Measurements from ENCODE around the gene RHBDF1. TPM values are rescaled to one million over a fixed set of nuclear protein-coding genes. Genes with fewer than 3 reads are reported as not detected.
"Not testable (repeated sequence)": the region's sequence is repeated elsewhere in the genome, so short reads cannot be mapped to it uniquely, and the experiment has no call there.

RHBDF1 gene
- total and polyA plus RNA-seq, 2 experiments from 2014 or later, result 27.9 to 28.2 TPM

GRCh38 chr16:25926-26348 lies 46.5 kb downstream of the RHBDF1 start:
- not testable (repeated sequence) for H3K27me3 ChIP-seq; H3K36me3 ChIP-seq; H3K4me1 ChIP-seq (ENCODE audit: low read depth); H3K4me3 ChIP-seq; H3K9me3 ChIP-seq (ENCODE audit: low read depth); H3K27ac ChIP-seq; DNase-seq (ENCODE audit: low read depth in 1 of 2, low spot score in 1 of 2)

- H3K27ac ChIP-seq; H3K9me3 ChIP-seq (ENCODE audit: low read depth); H3K36me3 ChIP-seq; H3K27me3 ChIP-seq; H3K4me1 ChIP-seq (ENCODE audit: low read depth); DNase-seq (ENCODE audit: low read depth in 1 of 2, low spot score in 1 of 2); H3K4me3 ChIP-seq: not testable (repeated sequence)
Observed at GRCh38 chr16:24151-24550, 48.3 kb downstream of the RHBDF1 start.

DNA sequence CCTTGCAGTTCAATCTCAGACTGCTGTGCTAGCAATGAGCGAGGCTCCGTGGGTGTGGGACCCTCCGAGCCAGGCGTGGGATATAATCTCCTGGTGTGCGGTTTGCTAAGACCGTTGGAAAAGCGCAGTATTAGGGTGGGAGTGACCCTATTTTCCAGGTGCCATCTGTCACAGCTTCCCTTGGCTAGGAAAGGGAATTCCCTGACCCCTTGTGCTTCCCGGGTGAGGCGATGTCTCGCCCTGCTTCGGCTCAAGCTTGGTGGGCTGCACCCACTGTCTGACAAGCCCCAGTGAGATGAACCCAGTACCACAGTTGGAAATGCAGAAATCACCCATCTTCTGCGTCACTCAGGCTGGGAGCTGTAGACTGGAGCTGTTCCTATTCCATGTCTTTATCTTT lies 51.5 kb downstream of the RHBDF1 start:
- H3K4me3 ChIP-seq; H3K9me3 ChIP-seq (ENCODE audit: low read depth); H3K27me3 ChIP-seq; H3K4me1 ChIP-seq (ENCODE audit: low read depth); DNase-seq (ENCODE audit: low read depth in 1 of 2, low spot score in 1 of 2); H3K27ac ChIP-seq; H3K36me3 ChIP-seq: not testable (repeated sequence)

DNA sequence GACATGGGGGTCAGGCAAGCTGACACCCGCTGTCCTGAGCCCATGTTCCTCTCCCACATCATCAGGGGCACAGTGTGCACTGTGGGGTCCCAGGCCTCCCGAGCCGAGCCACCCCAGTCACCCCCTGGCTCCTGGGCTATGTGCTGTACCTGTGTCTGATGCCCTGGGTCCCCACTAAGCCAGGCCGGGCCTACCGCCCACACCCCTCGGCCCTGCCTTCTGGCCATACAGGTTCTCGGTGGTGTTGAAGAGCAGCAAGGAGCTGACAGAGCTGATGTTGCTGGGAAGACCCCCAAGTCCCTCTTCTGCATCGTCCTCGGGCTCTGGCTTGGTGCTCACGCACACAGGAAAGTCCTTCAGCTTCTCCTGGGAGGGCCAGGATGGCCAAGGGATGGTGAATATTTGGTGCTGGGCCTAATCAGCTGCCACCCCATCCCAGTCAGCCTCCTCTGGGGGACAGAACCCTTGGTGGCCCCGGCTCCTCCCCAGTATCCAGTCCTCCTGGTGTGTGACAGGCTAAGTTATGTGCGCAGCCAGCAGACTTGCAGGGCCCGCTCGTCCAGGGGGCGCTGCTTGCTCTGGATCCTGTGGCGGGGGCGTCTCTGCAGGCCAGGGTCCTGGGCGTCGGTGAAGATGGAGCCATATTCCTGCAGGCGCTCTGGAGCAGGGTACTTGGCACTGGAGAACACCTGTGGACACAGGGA lies 55.2 kb downstream of the RHBDF1 start:
- not testable (repeated sequence) for H3K36me3 ChIP-seq; H3K9me3 ChIP-seq (ENCODE audit: low read depth); DNase-seq (ENCODE audit: low read depth in 1 of 2, low spot score in 1 of 2); H3K27ac ChIP-seq; H3K4me3 ChIP-seq; H3K4me1 ChIP-seq (ENCODE audit: low read depth); H3K27me3 ChIP-seq

- H3K4me1 ChIP-seq (ENCODE audit: low read depth); H3K27ac ChIP-seq; H3K4me3 ChIP-seq; DNase-seq (ENCODE audit: low read depth in 1 of 2, low spot score in 1 of 2); H3K27me3 ChIP-seq; H3K36me3 ChIP-seq; H3K9me3 ChIP-seq (ENCODE audit: low read depth): not testable (repeated sequence)
- peak; percentile 36 for TF ChIP-seq CTCF (IDR thresholded peaks at IDR 0.05; ENCODE audit: low read depth, low read length)
Observed at GRCh38 chr16:10772-11171, 61.7 kb downstream of the RHBDF1 start.

GRCh38 chr16:9903-10665 lies 62.3 kb downstream of the RHBDF1 start:
- no peaks in the 10 kb centered on the region for H3K27me3 ChIP-seq
- DNase-seq (ENCODE audit: low read depth in 1 of 2, low spot score in 1 of 2), result no peak
- H3K4me3 ChIP-seq, result no peak overlapping the region
- no peaks in the 10 kb centered on the region for H3K9me3 ChIP-seq (ENCODE audit: low read depth)
- no peak for TF ChIP-seq CTCF (IDR thresholded peaks at IDR 0.05; ENCODE audit: low read depth, low read length)
- no peaks in the 10 kb centered on the region for H3K36me3 ChIP-seq
- H3K27ac ChIP-seq, result no peak overlapping the region
- no peaks in the 10 kb centered on the region for H3K4me1 ChIP-seq (ENCODE audit: low read depth)

Other genes starting within 250 kb of the RHBDF1 start
- gene POLR3K, start 19.0 kb downstream of the RHBDF1 start, total RNA-seq, result 6.7 and 7.1 TPM in 2 replicates
- gene POLR3K, start 19.0 kb downstream of the RHBDF1 start, polyA plus RNA-seq, result 28.7 and 29.6 TPM in 2 replicates
- 44.7 and 70.3 TPM in 2 replicates for gene SNRNP25, start 18.8 kb downstream of the RHBDF1 start, total RNA-seq
- 94.2 and 123 TPM in 2 replicates for gene SNRNP25, start 18.8 kb downstream of the RHBDF1 start, polyA plus RNA-seq
- gene MPG, start 5.6 kb upstream of the RHBDF1 start, total RNA-seq, result 90.2 and 135 TPM in 2 replicates
- 78.2 and 93.7 TPM in 2 replicates for gene MPG, start 5.6 kb upstream of the RHBDF1 start, polyA plus RNA-seq
- gene NPRL3, start 66.0 kb upstream of the RHBDF1 start, total RNA-seq, result 20.9 and 24.3 TPM in 2 replicates
- 36.8 and 38.8 TPM in 2 replicates for gene NPRL3, start 66.0 kb upstream of the RHBDF1 start, polyA plus RNA-seq
- not detected in 2 replicates for gene HBZ, start 80.0 kb upstream of the RHBDF1 start, total RNA-seq
- not detected in 2 replicates for gene HBZ, start 80.0 kb upstream of the RHBDF1 start, polyA plus RNA-seq
- not detected in 2 replicates for gene HBM, start 93.3 kb upstream of the RHBDF1 start, total RNA-seq
- not detected in 2 replicates for gene HBM, start 93.3 kb upstream of the RHBDF1 start, polyA plus RNA-seq
- 1.3 TPM in 1 of 2 replicates, not detected in the other for gene HBA2, start 100.2 kb upstream of the RHBDF1 start, total RNA-seq
- gene HBA2, start 100.2 kb upstream of the RHBDF1 start, polyA plus RNA-seq, result 0.52 TPM in 1 of 2 replicates, not detected in the other
- gene HBA1, start 104.0 kb upstream of the RHBDF1 start, total RNA-seq, result 0.42 TPM in 1 of 2 replicates, not detected in the other
- gene HBA1, start 104.0 kb upstream of the RHBDF1 start, polyA plus RNA-seq, result 1.8 TPM in 1 of 2 replicates, not detected in the other
- 2.0 and 3.7 TPM in 2 replicates for gene HBQ1, start 107.8 kb upstream of the RHBDF1 start, total RNA-seq
- 0.76 and 4.0 TPM in 2 replicates for gene HBQ1, start 107.8 kb upstream of the RHBDF1 start, polyA plus RNA-seq
- 94.5 and 158 TPM in 2 replicates for gene LUC7L, start 156.8 kb upstream of the RHBDF1 start, total RNA-seq
- 91.0 and 105 TPM in 2 replicates for gene LUC7L, start 156.8 kb upstream of the RHBDF1 start, polyA plus RNA-seq
- 128 and 136 TPM in 2 replicates for gene FAM234A, start 162.2 kb upstream of the RHBDF1 start, total RNA-seq
- 160 and 164 TPM in 2 replicates for gene FAM234A, start 162.2 kb upstream of the RHBDF1 start, polyA plus RNA-seq
- gene RGS11, start 203.3 kb upstream of the RHBDF1 start, total RNA-seq, result 6.6 and 14.8 TPM in 2 replicates
- 12.0 and 17.0 TPM in 2 replicates for gene RGS11, start 203.3 kb upstream of the RHBDF1 start, polyA plus RNA-seq
- gene ARHGDIG, start 208.0 kb upstream of the RHBDF1 start, total RNA-seq, result 5.8 and 6.5 TPM in 2 replicates
- gene ARHGDIG, start 208.0 kb upstream of the RHBDF1 start, polyA plus RNA-seq, result 3.1 and 9.6 TPM in 2 replicates
- gene PDIA2, start 210.5 kb upstream of the RHBDF1 start, total RNA-seq, result 0.78 and 3.2 TPM in 2 replicates
- gene PDIA2, start 210.5 kb upstream of the RHBDF1 start, polyA plus RNA-seq, result 1.7 and 4.6 TPM in 2 replicates